ENCODE data around the gene MYLK2. TPM values are rescaled to one million over a fixed set of nuclear protein-coding genes. Genes with fewer than 3 reads are reported as not detected.

MYLK2 gene
- polyA plus RNA-seq, 1 donor from 2014 or later, result 0.22 TPM

GRCh38 chr20:31833931-31834521 lies 14.9 kb downstream of the MYLK2 start:
- Histone ChIP-seq H3K27ac (ENCODE audit: low read length) (no peak overlapping the region), H3K9me2 (ENCODE audit: insufficient read depth, low read length) (no peaks in the 10 kb centered on the region), H3F3A (ENCODE audit: insufficient read depth, low read length, poor library complexity, severe bottlenecking) (no peaks in the 10 kb centered on the region), H3K4me3 (ENCODE audit: low read length) (no peak overlapping the region), H3K79me2 (replicated peaks; ENCODE audit: insufficient read depth, low read length) (no peaks in the 10 kb centered on the region), H3K9ac (ENCODE audit: low read length) (no peak overlapping the region), H3K4me2 (ENCODE audit: low read length) (no peak overlapping the region), H4K20me1 (ENCODE audit: insufficient read depth) (no peaks in the 10 kb centered on the region), H2AFZ (ENCODE audit: low read depth, low read length) (no peak overlapping the region), H3K27me3 (ENCODE audit: insufficient read depth, low read depth, low read length) (no peaks in the 10 kb centered on the region), H3K9me3 (ENCODE audit: low read length) (no peaks in the 10 kb centered on the region), H3K36me3 (ENCODE audit: insufficient read depth, low read length) (no peaks in the 10 kb centered on the region)
- TF ChIP-seq SMC3 (conservative IDR thresholded peaks at IDR 0.05; ENCODE audit: poor library complexity) (no peak), EZH2 (IDR thresholded peaks at IDR 0.05; ENCODE audit: borderline replicate concordance, insufficient read depth, low read length, poor library complexity, severe bottlenecking) (no peak), TAF1 (IDR thresholded peaks at IDR 0.05; ENCODE audit: low read depth) (no peak), EP300 (conservative IDR thresholded peaks at IDR 0.05; ENCODE audit: poor library complexity, severe bottlenecking) (no peak), CTCF (IDR thresholded peaks at IDR 0.05; ENCODE audit: poor library complexity, severe bottlenecking) (no peak), POLR2AphosphoS5 (IDR thresholded peaks at IDR 0.05) (no peak), MXI1 (conservative IDR thresholded peaks at IDR 0.05; ENCODE audit: poor library complexity, severe bottlenecking) (no peak), REST (IDR thresholded peaks at IDR 0.05; ENCODE audit: borderline replicate concordance) (no peak), RAD21 (conservative IDR thresholded peaks at IDR 0.05) (no peak)

GRCh38 chr20:31835554-31835953 lies 16.4 kb downstream of the MYLK2 start:
- Histone ChIP-seq H3K27ac (ENCODE audit: low read length) (no peak overlapping the region), H3K9ac (ENCODE audit: low read length) (no peak overlapping the region), H3F3A (ENCODE audit: insufficient read depth, low read length, poor library complexity, severe bottlenecking) (no peaks in the 10 kb centered on the region), H2AFZ (ENCODE audit: low read depth, low read length) (no peak overlapping the region), H3K79me2 (replicated peaks; ENCODE audit: insufficient read depth, low read length) (no peaks in the 10 kb centered on the region), H3K9me3 (ENCODE audit: low read length) (no peaks in the 10 kb centered on the region), H3K9me2 (ENCODE audit: insufficient read depth, low read length) (no peaks in the 10 kb centered on the region), H4K20me1 (ENCODE audit: insufficient read depth) (no peaks in the 10 kb centered on the region), H3K4me3 (ENCODE audit: low read length) (no peak overlapping the region), H3K27me3 (ENCODE audit: insufficient read depth, low read depth, low read length) (no peaks in the 10 kb centered on the region), H3K36me3 (ENCODE audit: insufficient read depth, low read length) (no peaks in the 10 kb centered on the region), H3K4me2 (ENCODE audit: low read length) (no peak overlapping the region)
- TF ChIP-seq EZH2 (IDR thresholded peaks at IDR 0.05; ENCODE audit: borderline replicate concordance, insufficient read depth, low read length, poor library complexity, severe bottlenecking), result no peak
- TF ChIP-seq EP300 (conservative IDR thresholded peaks at IDR 0.05; ENCODE audit: poor library complexity, severe bottlenecking), result no peak
- TF ChIP-seq SMC3 (conservative IDR thresholded peaks at IDR 0.05; ENCODE audit: poor library complexity), result no peak
- no peak for TF ChIP-seq TAF1 (IDR thresholded peaks at IDR 0.05; ENCODE audit: low read depth)
- no peak for TF ChIP-seq POLR2AphosphoS5 (IDR thresholded peaks at IDR 0.05)
- no peak for TF ChIP-seq MXI1 (conservative IDR thresholded peaks at IDR 0.05; ENCODE audit: poor library complexity, severe bottlenecking)
- no peak for TF ChIP-seq CTCF (IDR thresholded peaks at IDR 0.05; ENCODE audit: poor library complexity, severe bottlenecking)
- no peak for TF ChIP-seq REST (IDR thresholded peaks at IDR 0.05; ENCODE audit: borderline replicate concordance)
- no peak for TF ChIP-seq RAD21 (conservative IDR thresholded peaks at IDR 0.05)

Measured in neural cell (in vitro differentiated cells).